Measurements from ENCODE around the gene EXOC3L1. TPM values are rescaled to one million over a fixed set of nuclear protein-coding genes. Genes with fewer than 3 reads are reported as not detected.

EXOC3L1 gene
- total RNA-seq, 1 donor from 2014 or later: 2.5 TPM

GRCh38 chr16:67206838-67207248, 16.9 kb upstream of the EXOC3L1 start:
- TF ChIP-seq POLR2AphosphoS5 (IDR thresholded peaks at IDR 0.05; ENCODE audit: insufficient read depth in 1 of 2, low read depth in 1 of 2): no peak
- TF ChIP-seq POLR2A (IDR thresholded peaks at IDR 0.05): no peak
- no peak overlapping the region for H3K4me3 ChIP-seq
- intact Hi-C loops (cut with DNase I): no loop called here
- peaks cover 0 to 10% of the 10 kb centered on the region in 2 donors for H3K36me3 ChIP-seq
- no peak overlapping the region for H3K27ac ChIP-seq
- DNase-seq (ENCODE audit: extremely low spot score in 2 of 2): no peak
- H3K9me3 ChIP-seq: no peaks in the 10 kb centered on the region
- no peaks in the 10 kb centered on the region for H3K4me1 ChIP-seq
- no peaks in the 10 kb centered on the region for H3K27me3 ChIP-seq

GRCh38 chr16:67206129-67206837, 16.3 kb upstream of the EXOC3L1 start:
- no peaks in the 10 kb centered on the region for H3K4me1 ChIP-seq
- no peak overlapping the region for H3K27ac ChIP-seq
- no peak for DNase-seq (ENCODE audit: extremely low spot score in 2 of 2)
- no peak for TF ChIP-seq POLR2A (IDR thresholded peaks at IDR 0.05)
- TF ChIP-seq CTCF (IDR thresholded peaks at IDR 0.05): no peak
- TF ChIP-seq POLR2AphosphoS5 (IDR thresholded peaks at IDR 0.05; ENCODE audit: insufficient read depth in 1 of 2, low read depth in 1 of 2): no peak
- no peaks in the 10 kb centered on the region for H3K27me3 ChIP-seq
- intact Hi-C loops (cut with DNase I): no loop called here
- no peaks in the 10 kb centered on the region for H3K9me3 ChIP-seq
- no peak overlapping the region for H3K4me3 ChIP-seq
- H3K36me3 ChIP-seq: peaks cover 0 to 14% of the 10 kb centered on the region in 2 donors

- intact Hi-C loops (cut with DNase I): no loop called here
- Histone ChIP-seq H3K27ac (no peak overlapping the region), H3K27me3 (no peaks in the 10 kb centered on the region), H3K36me3 (peaks cover 0 to 18% of the 10 kb centered on the region in 2 donors), H3K4me1 (peaks cover 3% of the 10 kb centered on the region), H3K4me3 (no peak overlapping the region), H3K9me3 (no peaks in the 10 kb centered on the region)
- no peak for TF ChIP-seq POLR2A (IDR thresholded peaks at IDR 0.05)
- no peak for TF ChIP-seq POLR2AphosphoS5 (IDR thresholded peaks at IDR 0.05; ENCODE audit: insufficient read depth in 1 of 2, low read depth in 1 of 2)
- no peak for TF ChIP-seq CTCF (IDR thresholded peaks at IDR 0.05)
- no peak for DNase-seq (ENCODE audit: extremely low spot score in 2 of 2)
Measured at GRCh38 chr16:67204076-67204475, 14.1 kb upstream of the EXOC3L1 start.

GRCh38 chr16:67202956-67203493, 13.1 kb upstream of the EXOC3L1 start:
- intact Hi-C loops (cut with DNase I): no loop called here
- Histone ChIP-seq H3K27me3 (no peaks in the 10 kb centered on the region), H3K4me1 (peaks cover 13% of the 10 kb centered on the region), H3K9me3 (no peaks in the 10 kb centered on the region), H3K27ac (no peak overlapping the region), H3K36me3 (peaks cover 0 to 21% of the 10 kb centered on the region in 2 donors), H3K4me3 (no peak overlapping the region)
- no peak for DNase-seq (ENCODE audit: extremely low spot score in 2 of 2)
- no peak for TF ChIP-seq CTCF (IDR thresholded peaks at IDR 0.05)
- no peak for TF ChIP-seq POLR2A (IDR thresholded peaks at IDR 0.05)
- TF ChIP-seq POLR2AphosphoS5 (IDR thresholded peaks at IDR 0.05; ENCODE audit: insufficient read depth in 1 of 2, low read depth in 1 of 2): no peak

- H3K36me3 ChIP-seq: peaks cover 0 to 27% of the 10 kb centered on the region in 2 donors
Measured at GRCh38 chr16:67202426-67202825, 12.5 kb upstream of the EXOC3L1 start.

More at GRCh38 chr16:67202426-67202825, 12.5 kb upstream of the EXOC3L1 start:
- no peaks in the 10 kb centered on the region for H3K27me3 ChIP-seq
- DNase-seq (ENCODE audit: extremely low spot score in 2 of 2): no peak
- intact Hi-C loops (cut with DNase I): no loop called here
- H3K4me3 ChIP-seq: no peak overlapping the region
- TF ChIP-seq POLR2A (IDR thresholded peaks at IDR 0.05) (no peak), POLR2AphosphoS5 (IDR thresholded peaks at IDR 0.05; ENCODE audit: insufficient read depth in 1 of 2, low read depth in 1 of 2) (no peak), CTCF (IDR thresholded peaks at IDR 0.05) (no peak)
- H3K27ac ChIP-seq: no peak overlapping the region
- peaks cover 13% of the 10 kb centered on the region for H3K4me1 ChIP-seq
- no peaks in the 10 kb centered on the region for H3K9me3 ChIP-seq

Data from vagina (tissue), 2 donors.